Right renal cortex interstitium (tissue), 3 donors: ENCODE measurements around the gene ZFYVE9. TPM values are rescaled to one million over a fixed set of nuclear protein-coding genes. Genes with fewer than 3 reads are reported as not detected.

Source experiments
- DNase-seq, 3 donors: peaks; one replicate each; pipeline ENCODE4 v3.0.0-alpha.2; 2013; ENCODE audit warnings: low read depth in 3 of 3, low spot score in 2 of 3
- polyA plus RNA-seq, 3 donors: library from polyadenylated mRNA; unstranded; fragments of 120-200 nt; gene quantifications; one replicate each; pipeline ENCODE4 v1.2.1, GENCODE V29; 2013; ENCODE audit not compliant: insufficient read length in 3 of 3

Gene ZFYVE9
- polyA plus RNA-seq, 3 donors = 36.9 to 40.9 (median 39.5) TPM

GRCh38 chr1:52237430-52237829, 95.5 kb downstream of the ZFYVE9 start:
- DNase-seq = no peak

- no peak for DNase-seq
Measured at GRCh38 chr1:52238474-52238873, 96.6 kb downstream of the ZFYVE9 start.

GRCh38 chr1:52238887-52239707, 97.2 kb downstream of the ZFYVE9 start:
- no peak for DNase-seq

GRCh38 chr1:52239708-52240001, 97.8 kb downstream of the ZFYVE9 start:
- DNase-seq = no peak

- DNase-seq = no peak
Measured at GRCh38 chr1:52240592-52241210, 98.8 kb downstream of the ZFYVE9 start.

- DNase-seq = no peak
Measured at GRCh38 chr1:52243221-52243987, 101.5 kb downstream of the ZFYVE9 start.

GRCh38 chr1:52249831-52250230, 107.9 kb downstream of the ZFYVE9 start:
- no peak for DNase-seq

- no peak for DNase-seq
Measured at GRCh38 chr1:52253421-52253820, 111.5 kb downstream of the ZFYVE9 start.

GRCh38 chr1:52259886-52260285, 118.0 kb downstream of the ZFYVE9 start:
- DNase-seq = no peak

GRCh38 chr1:52263153-52263910, 121.4 kb downstream of the ZFYVE9 start:
- DNase-seq = no peak

- no peak for DNase-seq
Measured at GRCh38 chr1:52264530-52265115, 122.7 kb downstream of the ZFYVE9 start.

GRCh38 chr1:52266507-52266906, 124.6 kb downstream of the ZFYVE9 start:
- DNase-seq = no peak

- DNase-seq = no peak
Measured at GRCh38 chr1:52268372-52268771, 126.5 kb downstream of the ZFYVE9 start.

GRCh38 chr1:52281518-52281917, 139.6 kb downstream of the ZFYVE9 start:
- no peak for DNase-seq

GRCh38 chr1:52288286-52288685, 146.4 kb downstream of the ZFYVE9 start:
- DNase-seq = no peak

GRCh38 chr1:52294580-52294979, 152.7 kb downstream of the ZFYVE9 start:
- DNase-seq = no peak

GRCh38 chr1:52296345-52296744, 154.5 kb downstream of the ZFYVE9 start:
- DNase-seq = peak; percentile 3 to 10 (median 5)

- no peak for DNase-seq
Measured at GRCh38 chr1:52305417-52306226, 163.7 kb downstream of the ZFYVE9 start.

GRCh38 chr1:52306227-52307006, 164.5 kb downstream of the ZFYVE9 start:
- no peak for DNase-seq
